Activated CD8-positive, alpha-beta memory T cell treated with anti-CD3 and anti-CD28 coated beads, Interleukin-2, amount 10 ng/mL, durations not matched to agents 7 days and 5 days (primary cell): Measurements from ENCODE around the gene GPC6. TPM values are rescaled to one million over a fixed set of nuclear protein-coding genes. Genes with fewer than 3 reads are reported as not detected.

Experiments used
- ATAC-seq: fragments of 150-1000 bp; cut with Tn5 transposase; one replicate; pipeline ENCODE4 v1.10.0; 2021; ENCODE audit warnings: moderate library complexity
- CTCF ChIA-PET: fragments of 350-600 bp; sonication (Branson Sonifier 250); formaldehyde crosslinking; loops from one replicate; lab custom pipeline; 2021; ENCODE audit warnings: antibody characterized with exemption; lab: Charles Lee
- DNase-seq: peaks from one replicate; pipeline ENCODE4 v3.0.0-alpha.2; 2020
- H3K27ac Mint-ChIP-seq: one replicate; pipeline ENCODE4 v1.8.0; 2021; ENCODE audit warnings: mild to moderate bottlenecking, mixed read lengths
- H3K27me3 Mint-ChIP-seq: one replicate; pipeline ENCODE4 v1.8.0; 2021; ENCODE audit warnings: mixed read lengths
- H3K36me3 Mint-ChIP-seq: one replicate; pipeline ENCODE4 v1.8.0; 2021; ENCODE audit warnings: mild to moderate bottlenecking, mixed read lengths
- H3K4me1 Mint-ChIP-seq: one replicate; pipeline ENCODE4 v1.8.0; 2021; ENCODE audit warnings: mixed read lengths
- H3K4me3 Mint-ChIP-seq: one replicate; pipeline ENCODE4 v1.8.0; 2021; ENCODE audit warnings: mild to moderate bottlenecking, moderate library complexity, mixed read lengths
- H3K9me3 Mint-ChIP-seq: one replicate; pipeline ENCODE4 v1.8.0; 2022; ENCODE audit warnings: low read depth, mixed read lengths
- total RNA-seq, 2 experiments: library from RNA; stranded (reverse); gene quantifications; one replicate each; pipeline ENCODE4 v1.2.3, GENCODE V29; 2021

The GPC6 gene
- total RNA-seq, 2 experiments from 2014 or later, result not detected

DNA sequence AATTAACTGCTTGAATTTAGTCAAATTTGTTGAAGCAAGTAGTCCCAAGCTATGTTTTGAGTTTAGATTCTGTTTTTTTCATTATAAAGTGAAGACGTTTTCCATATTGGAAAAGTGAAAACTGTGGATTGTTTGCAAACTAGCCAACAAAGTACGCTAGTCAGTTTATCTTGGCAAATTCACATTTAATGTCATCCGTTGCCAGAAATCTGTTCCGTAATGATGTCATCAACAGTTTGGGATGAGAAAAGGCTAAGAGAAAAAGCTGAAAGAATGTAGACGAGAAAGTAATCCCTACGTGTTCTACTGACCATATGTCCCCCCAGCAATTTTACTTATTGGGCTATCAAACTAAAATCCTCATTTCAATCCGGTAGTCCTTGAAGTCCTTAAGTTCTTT, 419.6 kb downstream of the GPC6 start:
- CTCF ChIA-PET, result no interaction called here
- DNase-seq (no peak), ATAC-seq (no peak)
- no peaks in the 10 kb centered on the region for H3K36me3 Mint-ChIP-seq
- H3K27ac Mint-ChIP-seq, result no peak overlapping the region
- H3K4me3 Mint-ChIP-seq, result no peak overlapping the region
- no peaks in the 10 kb centered on the region for H3K27me3 Mint-ChIP-seq
- no peaks in the 10 kb centered on the region for H3K9me3 Mint-ChIP-seq
- H3K4me1 Mint-ChIP-seq, result no peaks in the 10 kb centered on the region

DNA sequence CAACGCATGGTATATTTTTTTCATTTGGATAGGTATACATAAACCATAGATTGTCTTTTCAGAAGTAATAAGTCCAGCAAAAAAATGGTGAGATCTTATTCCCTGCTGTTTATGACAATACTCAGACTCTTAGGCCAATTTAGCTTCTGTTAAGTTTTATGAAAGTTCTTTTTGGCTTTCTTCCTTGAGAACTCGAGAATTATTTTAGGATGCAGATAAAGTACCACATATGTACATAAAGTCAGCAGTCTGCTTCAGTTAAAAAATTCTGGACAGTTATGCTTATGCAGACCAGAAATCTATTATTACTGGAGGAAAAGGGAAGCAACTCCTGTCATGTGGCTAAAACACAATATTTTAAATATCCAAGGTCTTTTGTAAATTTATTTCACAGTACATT, 422.9 kb downstream of the GPC6 start:
- Mint-ChIP-seq H3K27me3 (no peaks in the 10 kb centered on the region), H3K27ac (no peak overlapping the region), H3K9me3 (no peaks in the 10 kb centered on the region), H3K4me3 (no peak overlapping the region), H3K4me1 (no peaks in the 10 kb centered on the region), H3K36me3 (no peaks in the 10 kb centered on the region)
- ATAC-seq, result no peak
- no peak for DNase-seq
- CTCF ChIA-PET, result no interaction called here

DNA sequence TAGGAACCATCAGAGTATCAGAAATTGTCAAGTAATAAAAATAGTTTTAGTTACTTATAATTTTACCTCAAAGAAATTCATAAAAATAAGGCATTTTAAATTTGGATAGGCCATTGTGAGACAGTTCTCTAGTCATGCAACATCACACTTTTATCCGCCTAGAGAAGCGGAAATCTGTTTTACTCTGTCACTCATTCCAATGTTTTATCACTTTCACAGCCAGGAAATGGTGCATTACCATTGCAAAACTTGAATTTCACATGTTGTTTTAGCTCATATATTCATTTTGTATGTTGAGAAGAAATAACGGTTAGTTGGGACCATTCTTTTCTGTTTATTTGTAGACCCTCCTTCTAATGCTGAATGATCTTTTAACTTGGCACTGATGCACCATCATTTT, 427.2 kb downstream of the GPC6 start:
- Mint-ChIP-seq H3K4me3 (no peak overlapping the region), H3K36me3 (no peaks in the 10 kb centered on the region), H3K9me3 (no peaks in the 10 kb centered on the region), H3K27me3 (no peaks in the 10 kb centered on the region), H3K4me1 (no peaks in the 10 kb centered on the region), H3K27ac (no peak overlapping the region)
- ATAC-seq (no peak), DNase-seq (no peak)
- CTCF ChIA-PET, result no interaction called here

DNA sequence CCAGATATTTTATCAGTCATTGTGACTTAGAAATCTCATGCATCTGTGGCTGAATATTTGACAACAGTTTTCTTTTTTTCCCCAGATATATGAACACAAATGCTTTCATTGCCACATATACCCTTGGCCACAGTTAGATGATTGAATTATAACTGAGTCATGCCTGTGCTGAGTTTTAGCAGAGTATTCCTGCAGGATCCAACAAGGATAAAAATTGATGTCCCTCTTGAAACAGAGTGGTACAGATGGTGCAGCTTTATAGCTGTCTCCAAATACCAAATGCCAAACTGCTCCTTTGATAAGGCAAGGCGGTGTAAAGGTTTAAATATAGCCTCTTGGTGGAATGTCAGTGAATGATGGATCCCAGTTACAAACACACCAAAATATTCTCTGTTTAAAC, 428.5 kb downstream of the GPC6 start:
- ATAC-seq (no peak), DNase-seq (no peak)
- CTCF ChIA-PET, result no interaction called here
- no peaks in the 10 kb centered on the region for H3K4me1 Mint-ChIP-seq
- no peaks in the 10 kb centered on the region for H3K27me3 Mint-ChIP-seq
- H3K36me3 Mint-ChIP-seq, result no peaks in the 10 kb centered on the region
- H3K4me3 Mint-ChIP-seq, result no peak overlapping the region
- H3K9me3 Mint-ChIP-seq, result no peaks in the 10 kb centered on the region
- H3K27ac Mint-ChIP-seq, result no peak overlapping the region

DNA sequence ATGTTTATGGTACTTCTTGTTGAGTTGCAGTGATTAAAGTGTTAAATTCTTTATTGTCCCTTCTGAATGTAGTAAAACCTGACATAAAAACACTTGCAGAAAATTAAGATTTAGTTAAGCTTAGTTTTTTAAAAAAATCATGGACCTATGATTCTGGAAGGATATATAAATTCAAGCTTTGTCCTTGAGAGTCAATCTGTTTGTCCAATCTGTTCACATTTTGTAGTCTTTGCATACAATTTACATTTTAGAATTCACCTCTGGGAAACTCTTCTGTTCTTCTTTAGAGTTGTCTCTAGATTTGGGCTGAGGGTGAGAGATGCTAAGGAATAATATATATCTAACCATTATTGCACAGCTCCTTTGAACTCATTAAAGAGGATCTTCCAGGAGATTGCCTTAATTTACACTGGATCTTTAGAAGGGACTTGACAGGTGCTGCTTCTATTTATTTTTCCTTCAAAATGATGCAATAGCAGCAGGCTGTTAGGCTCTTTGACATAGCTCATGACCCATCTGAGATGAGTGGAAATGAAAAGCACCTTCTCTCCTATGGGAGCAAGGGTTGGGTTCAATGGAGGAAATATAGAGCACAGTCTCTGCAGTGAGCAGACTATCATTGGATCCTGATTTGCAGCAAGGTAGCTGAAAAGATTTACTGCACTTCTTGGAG, 433.9 kb downstream of the GPC6 start:
- CTCF ChIA-PET, result no interaction called here

DNA sequence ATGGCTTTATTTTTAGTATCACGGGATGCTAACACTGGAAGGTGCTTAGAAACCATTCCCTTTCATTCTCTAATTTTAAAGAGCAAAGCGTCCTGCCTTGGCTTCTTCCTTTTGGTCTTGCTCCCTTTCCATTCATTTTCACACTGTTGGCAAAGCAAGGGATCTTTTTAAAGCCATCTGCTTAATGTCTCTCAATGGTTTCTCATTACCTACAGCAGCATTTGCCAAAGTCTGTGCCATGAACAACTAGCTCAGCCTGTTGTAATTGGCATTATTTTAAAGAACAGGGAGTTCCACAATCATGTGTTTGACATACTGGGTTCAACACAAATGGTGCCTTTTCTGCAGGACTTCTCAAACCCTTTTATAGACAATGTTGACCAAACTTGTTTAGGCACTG, 444.3 kb downstream of the GPC6 start:
- no peak overlapping the region for H3K4me3 Mint-ChIP-seq
- ATAC-seq (no peak), DNase-seq (no peak)
- no peak overlapping the region for H3K27ac Mint-ChIP-seq
- H3K36me3 Mint-ChIP-seq, result no peaks in the 10 kb centered on the region
- H3K9me3 Mint-ChIP-seq, result no peaks in the 10 kb centered on the region
- CTCF ChIA-PET, result interaction anchor here (0.7 kb wide), 1 partner anchor 565 kb away, joined by 3 read pairs; no protein-coding TSS in a partner anchor
- H3K27me3 Mint-ChIP-seq, result no peaks in the 10 kb centered on the region
- H3K4me1 Mint-ChIP-seq, result no peaks in the 10 kb centered on the region

More for the DNA sequence above, 433.9 kb downstream of the GPC6 start:
- Mint-ChIP-seq H3K9me3 (peaks cover 2% of the 10 kb centered on the region), H3K27me3 (no peaks in the 10 kb centered on the region), H3K4me1 (no peaks in the 10 kb centered on the region), H3K36me3 (no peaks in the 10 kb centered on the region), H3K27ac (no peak overlapping the region), H3K4me3 (no peak overlapping the region)
- ATAC-seq (no peak), DNase-seq (no peak)

DNA sequence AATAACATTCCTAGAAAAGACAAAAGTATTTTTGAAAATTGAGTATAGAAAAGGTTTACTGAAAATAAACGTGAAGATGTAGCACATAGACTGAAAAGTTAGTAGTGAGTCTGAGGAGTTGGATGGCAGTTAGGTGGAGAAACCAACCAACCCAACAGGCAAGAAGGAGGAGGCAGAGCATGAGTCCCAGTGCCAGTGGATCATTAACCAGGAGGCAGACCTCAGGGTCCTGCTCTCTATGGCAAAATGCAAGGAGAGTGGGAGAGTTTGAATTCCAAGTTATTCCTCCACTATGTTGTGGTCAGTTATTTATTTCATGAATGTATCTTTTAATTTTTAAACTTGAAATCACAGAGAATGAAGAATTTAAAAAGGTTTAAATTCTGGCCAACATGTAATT, 446.4 kb downstream of the GPC6 start:
- Mint-ChIP-seq H3K36me3 (no peaks in the 10 kb centered on the region), H3K27me3 (no peaks in the 10 kb centered on the region), H3K27ac (no peak overlapping the region), H3K9me3 (no peaks in the 10 kb centered on the region), H3K4me3 (no peak overlapping the region), H3K4me1 (no peaks in the 10 kb centered on the region)
- CTCF ChIA-PET, result no interaction called here
- no peak for DNase-seq
- no peak for ATAC-seq

DNA sequence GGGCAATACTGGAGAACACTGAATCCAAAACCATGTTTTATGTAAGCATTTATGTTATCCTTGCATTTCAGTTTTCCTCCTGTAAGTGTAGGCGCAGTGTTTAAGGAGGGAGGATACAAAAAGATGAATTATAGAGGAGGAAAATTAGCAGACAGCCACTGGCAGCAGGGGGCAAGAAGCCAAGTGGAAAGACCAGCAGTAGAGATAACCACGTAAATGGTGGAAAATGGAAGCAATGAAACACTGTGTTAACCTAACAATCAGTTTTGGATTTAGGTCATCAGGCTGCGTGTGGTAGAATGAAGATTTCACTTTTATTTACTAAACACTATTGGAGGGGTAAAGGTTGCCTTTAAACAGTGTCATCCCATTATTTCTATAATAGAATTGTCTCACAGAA, 447.3 kb downstream of the GPC6 start:
- Mint-ChIP-seq H3K27ac (no peak overlapping the region), H3K36me3 (no peaks in the 10 kb centered on the region), H3K27me3 (no peaks in the 10 kb centered on the region), H3K4me1 (no peaks in the 10 kb centered on the region), H3K4me3 (no peak overlapping the region), H3K9me3 (no peaks in the 10 kb centered on the region)
- CTCF ChIA-PET, result no interaction called here
- ATAC-seq (no peak), DNase-seq (no peak)

DNA sequence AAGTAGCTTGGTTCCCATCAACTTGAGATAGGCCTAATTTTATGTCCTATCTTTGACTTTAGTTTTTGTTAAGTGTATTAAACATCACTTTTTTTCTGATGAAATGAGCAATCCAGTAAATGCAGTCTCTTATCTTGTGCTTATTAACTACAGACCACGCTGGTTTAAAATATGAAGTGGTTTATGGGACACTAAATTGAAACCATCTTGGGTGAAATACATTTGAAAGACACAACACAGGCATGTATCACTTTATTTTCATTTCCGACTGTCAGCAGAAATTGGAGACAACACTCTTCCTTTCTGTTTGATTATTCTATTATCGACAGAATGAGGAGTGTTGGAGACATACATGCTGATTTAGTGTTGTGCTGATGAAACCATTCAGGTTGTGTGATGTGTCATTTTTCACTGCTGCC, 447.7 kb downstream of the GPC6 start:
- no peaks in the 10 kb centered on the region for H3K4me1 Mint-ChIP-seq
- no peaks in the 10 kb centered on the region for H3K27me3 Mint-ChIP-seq
- no peak overlapping the region for H3K4me3 Mint-ChIP-seq
- H3K9me3 Mint-ChIP-seq, result no peaks in the 10 kb centered on the region
- CTCF ChIA-PET, result no interaction called here
- H3K36me3 Mint-ChIP-seq, result no peaks in the 10 kb centered on the region
- H3K27ac Mint-ChIP-seq, result no peak overlapping the region
- DNase-seq, result no peak
- no peak for ATAC-seq

DNA sequence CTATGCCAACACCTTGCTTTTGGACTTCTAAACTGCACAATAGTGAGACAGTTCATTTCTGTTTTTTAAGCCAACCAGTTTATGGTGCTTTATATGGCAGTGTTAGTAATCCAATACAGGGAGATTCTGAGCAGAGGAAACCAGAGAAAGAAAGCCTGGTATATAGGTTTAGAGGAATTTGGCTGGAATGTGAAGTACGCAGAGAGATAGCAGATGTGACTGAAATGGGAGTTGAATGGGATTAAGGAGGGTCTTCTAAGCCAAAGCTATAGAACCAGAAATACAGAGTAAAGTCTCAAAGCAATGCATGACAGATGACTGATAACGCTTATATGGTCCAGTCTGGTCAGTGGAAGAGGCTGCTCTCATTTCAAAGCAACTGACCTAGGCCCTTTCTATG, 453.7 kb downstream of the GPC6 start:
- DNase-seq (no peak), ATAC-seq (no peak)
- CTCF ChIA-PET, result no interaction called here
- Mint-ChIP-seq H3K27me3 (no peaks in the 10 kb centered on the region), H3K36me3 (no peaks in the 10 kb centered on the region), H3K4me1 (no peaks in the 10 kb centered on the region), H3K9me3 (no peaks in the 10 kb centered on the region), H3K27ac (no peak overlapping the region), H3K4me3 (no peak overlapping the region)

DNA sequence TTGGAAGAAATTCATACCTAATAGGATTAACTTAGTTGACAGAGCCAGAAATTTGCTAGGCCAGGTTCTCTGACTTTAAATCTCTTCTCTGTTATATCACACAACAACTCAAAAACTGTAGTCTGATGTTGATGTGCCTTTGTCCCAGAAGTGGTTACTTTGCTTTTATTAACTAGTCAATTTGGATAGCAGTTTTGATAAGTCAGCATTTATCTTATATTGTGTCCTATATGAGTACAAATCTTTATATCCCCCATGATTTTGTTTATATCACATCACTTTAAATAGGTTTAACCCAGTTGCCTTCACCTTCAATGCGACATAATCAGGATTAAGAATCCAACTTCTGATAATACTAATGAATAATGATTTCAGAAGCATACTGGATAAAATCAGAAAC, 459.3 kb downstream of the GPC6 start:
- Mint-ChIP-seq H3K27me3 (no peaks in the 10 kb centered on the region), H3K9me3 (no peaks in the 10 kb centered on the region), H3K27ac (no peak overlapping the region), H3K4me3 (no peak overlapping the region), H3K36me3 (no peaks in the 10 kb centered on the region), H3K4me1 (no peaks in the 10 kb centered on the region)
- no peak for ATAC-seq
- DNase-seq, result no peak
- CTCF ChIA-PET, result no interaction called here

DNA sequence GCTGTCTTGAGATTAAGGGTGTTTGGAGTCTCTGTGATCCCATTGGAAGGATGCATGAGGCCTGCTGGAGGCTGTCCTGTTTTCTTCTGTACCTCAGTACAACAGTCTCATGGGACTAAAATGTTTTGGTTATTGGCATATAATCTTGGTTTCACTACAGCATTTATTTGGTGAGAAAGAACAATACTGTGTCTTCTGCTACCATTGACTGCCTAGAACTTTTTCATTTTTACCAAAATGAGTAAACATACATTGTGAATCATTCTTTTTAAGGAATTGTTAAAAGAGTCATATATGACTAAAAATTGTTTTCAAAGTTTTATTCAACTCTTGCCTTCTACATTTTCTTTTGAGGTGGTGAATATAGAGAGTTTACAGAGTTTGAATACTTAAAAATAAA, 459.8 kb downstream of the GPC6 start:
- Mint-ChIP-seq H3K27me3 (no peaks in the 10 kb centered on the region), H3K27ac (no peak overlapping the region), H3K9me3 (no peaks in the 10 kb centered on the region), H3K4me3 (no peak overlapping the region), H3K36me3 (no peaks in the 10 kb centered on the region), H3K4me1 (no peaks in the 10 kb centered on the region)
- ATAC-seq (no peak), DNase-seq (no peak)
- CTCF ChIA-PET, result no interaction called here

DNA sequence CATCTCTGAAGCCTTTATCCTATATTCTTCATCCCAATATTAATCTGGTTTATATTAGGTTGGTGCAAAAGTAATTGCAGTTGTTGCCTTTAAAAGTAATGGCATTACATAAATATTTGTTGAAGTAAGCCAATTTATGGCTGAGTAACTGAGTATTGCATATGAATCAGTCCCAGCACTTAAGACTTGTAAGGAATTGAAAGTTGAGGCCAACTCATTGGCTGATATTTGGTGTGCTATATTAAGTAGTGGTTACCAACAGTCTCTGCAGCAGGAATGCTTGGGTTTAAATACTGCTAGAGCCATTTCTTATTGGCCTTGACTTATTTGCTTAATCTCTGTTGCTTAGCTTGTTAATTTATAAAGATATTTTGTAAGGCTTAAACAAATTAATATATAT, 460.7 kb downstream of the GPC6 start:
- H3K36me3 Mint-ChIP-seq, result no peaks in the 10 kb centered on the region
- CTCF ChIA-PET, result no interaction called here
- no peak overlapping the region for H3K4me3 Mint-ChIP-seq

DNA sequence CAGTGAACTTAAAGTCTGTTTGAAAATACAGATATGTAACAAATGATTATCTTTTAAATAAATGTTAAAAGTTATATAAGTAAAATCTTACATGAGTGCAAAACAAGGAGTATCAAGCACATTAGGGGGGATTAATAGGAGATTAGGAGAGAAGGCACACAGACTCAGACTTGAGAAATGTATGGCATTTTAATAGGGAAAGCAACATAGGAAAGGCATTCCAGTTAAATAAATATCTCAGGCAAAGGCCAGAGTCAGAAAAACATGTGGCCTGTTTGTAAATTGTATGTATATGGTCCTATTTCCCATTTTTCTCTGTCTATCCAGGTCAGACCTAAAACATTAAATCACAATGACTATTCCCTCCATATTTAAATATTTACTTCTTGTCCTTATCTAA, 462.7 kb downstream of the GPC6 start:
- DNase-seq, result no peak
- H3K9me3 Mint-ChIP-seq, result no peaks in the 10 kb centered on the region
- no peaks in the 10 kb centered on the region for H3K4me1 Mint-ChIP-seq
- H3K27ac Mint-ChIP-seq, result no peak overlapping the region
- H3K36me3 Mint-ChIP-seq, result no peaks in the 10 kb centered on the region
- CTCF ChIA-PET, result no interaction called here
- H3K27me3 Mint-ChIP-seq, result no peaks in the 10 kb centered on the region
- no peak overlapping the region for H3K4me3 Mint-ChIP-seq
- no peak for ATAC-seq

More for the DNA sequence above, 460.7 kb downstream of the GPC6 start:
- Mint-ChIP-seq H3K27me3 (no peaks in the 10 kb centered on the region), H3K27ac (no peak overlapping the region), H3K9me3 (no peaks in the 10 kb centered on the region), H3K4me1 (no peaks in the 10 kb centered on the region)
- ATAC-seq (no peak), DNase-seq (no peak)

DNA sequence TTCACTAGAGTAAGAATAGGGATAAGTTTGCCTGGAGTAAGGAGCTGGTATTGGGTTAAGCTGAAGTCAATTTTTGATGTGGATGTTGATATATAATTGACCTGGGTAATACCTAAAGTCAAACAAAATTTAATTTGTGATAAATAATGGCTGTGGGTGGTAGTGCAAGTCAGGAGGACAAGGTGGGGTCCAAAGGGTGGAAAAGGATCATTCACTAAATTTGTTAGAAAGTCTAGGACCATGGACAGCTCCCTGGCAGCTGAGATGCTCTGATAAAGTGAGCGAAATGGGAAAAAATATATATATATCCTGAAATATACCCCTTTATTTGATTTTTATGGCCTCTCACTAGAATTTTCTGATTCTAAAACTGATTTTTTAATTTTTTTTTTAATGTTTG, 463.5 kb downstream of the GPC6 start:
- ATAC-seq (no peak), DNase-seq (no peak)
- Mint-ChIP-seq H3K4me3 (no peak overlapping the region), H3K27ac (no peak overlapping the region), H3K36me3 (no peaks in the 10 kb centered on the region), H3K4me1 (no peaks in the 10 kb centered on the region), H3K27me3 (no peaks in the 10 kb centered on the region), H3K9me3 (no peaks in the 10 kb centered on the region)
- CTCF ChIA-PET, result no interaction called here
